Tibial nerve (tissue), 4 donors: Measurements from ENCODE around the gene TMEM143.

ENCODE experiments used
- CTCF ChIP-seq, 5 experiments: fragments of 200-600 bp in 3 of 5; fragments of 450-650 bp in 2 of 5; sonication (generic) in 3 of 5; IDR thresholded peaks; one replicate each; pipeline ENCODE4 v1.5.1; 2016 to 2019; ENCODE audit warnings: antibody characterized with exemption in 5 of 5, mild to moderate bottlenecking in 3 of 5, moderate library complexity in 2 of 5
- EP300 ChIP-seq, 2 donors: sonication (generic); formaldehyde crosslinking; IDR thresholded peaks; one replicate each; pipeline ENCODE4 v1.6.1; 2017; ENCODE audit warnings: antibody characterized with exemption in 2 of 2, mild to moderate bottlenecking in 1 of 2

DNA sequence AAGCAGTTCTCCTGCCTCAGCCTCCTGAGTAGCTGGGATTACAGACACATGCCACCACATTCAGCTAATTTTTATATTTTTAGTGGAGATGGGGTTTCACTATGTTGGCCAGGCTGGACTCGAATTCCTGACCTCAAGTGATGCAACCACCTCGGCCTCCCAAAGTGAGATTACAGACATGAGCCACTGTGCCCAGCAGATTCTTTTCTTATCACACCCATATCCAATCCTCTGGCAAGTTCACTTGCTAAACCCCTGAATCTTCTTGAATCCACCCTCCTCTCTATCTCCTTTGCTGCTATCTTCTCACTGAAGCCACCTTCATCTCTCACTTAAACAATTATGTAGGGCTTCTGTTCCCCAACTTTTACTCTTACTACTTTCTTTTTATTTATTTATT, 17.5 kb downstream of the TMEM143 start:
- TF ChIP-seq CTCF (IDR thresholded peaks at IDR 0.05) = no peak
- no peak for TF ChIP-seq EP300 (IDR thresholded peaks at IDR 0.05)
